ENCODE results near the gene TMEM54.

DNA sequence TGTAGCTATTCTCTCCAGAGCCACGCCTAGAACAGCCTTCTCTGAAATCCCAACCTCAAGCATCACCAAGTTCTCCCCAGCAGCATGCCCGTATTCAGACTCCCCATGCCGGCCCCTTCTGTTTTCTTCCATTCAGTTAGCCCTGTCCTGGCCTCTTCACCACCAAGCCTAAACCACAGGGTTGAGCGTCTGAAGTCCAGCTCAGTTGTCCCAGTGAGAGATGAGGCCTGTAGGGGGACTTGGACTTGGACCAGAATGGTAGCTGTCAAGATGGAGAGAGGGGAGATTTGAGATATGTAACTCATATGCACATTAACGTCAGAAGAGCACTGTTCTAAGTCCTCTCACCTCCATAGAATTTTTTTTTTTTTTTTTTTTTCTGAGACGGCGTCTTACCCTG, 5.5 kb upstream of the TMEM54 start:
- TF ChIP-seq ZNF280D (tag by site-specific recombination; IDR thresholded peaks at IDR 0.05) (no peak), ZNF169 (tag by site-specific recombination; IDR thresholded peaks at IDR 0.05) (no peak), ZNF24 (tag by site-specific recombination; IDR thresholded peaks at IDR 0.05) (no peak), ZSCAN4 (tag by site-specific recombination; IDR thresholded peaks at IDR 0.05) (no peak), ZNF266 (tag by site-specific recombination; IDR thresholded peaks at IDR 0.05; ENCODE audit: low read depth) (no peak), ZNF423 (tag by site-specific recombination; IDR thresholded peaks at IDR 0.05) (no peak)
- TF ChIP-seq, protein P1, sequence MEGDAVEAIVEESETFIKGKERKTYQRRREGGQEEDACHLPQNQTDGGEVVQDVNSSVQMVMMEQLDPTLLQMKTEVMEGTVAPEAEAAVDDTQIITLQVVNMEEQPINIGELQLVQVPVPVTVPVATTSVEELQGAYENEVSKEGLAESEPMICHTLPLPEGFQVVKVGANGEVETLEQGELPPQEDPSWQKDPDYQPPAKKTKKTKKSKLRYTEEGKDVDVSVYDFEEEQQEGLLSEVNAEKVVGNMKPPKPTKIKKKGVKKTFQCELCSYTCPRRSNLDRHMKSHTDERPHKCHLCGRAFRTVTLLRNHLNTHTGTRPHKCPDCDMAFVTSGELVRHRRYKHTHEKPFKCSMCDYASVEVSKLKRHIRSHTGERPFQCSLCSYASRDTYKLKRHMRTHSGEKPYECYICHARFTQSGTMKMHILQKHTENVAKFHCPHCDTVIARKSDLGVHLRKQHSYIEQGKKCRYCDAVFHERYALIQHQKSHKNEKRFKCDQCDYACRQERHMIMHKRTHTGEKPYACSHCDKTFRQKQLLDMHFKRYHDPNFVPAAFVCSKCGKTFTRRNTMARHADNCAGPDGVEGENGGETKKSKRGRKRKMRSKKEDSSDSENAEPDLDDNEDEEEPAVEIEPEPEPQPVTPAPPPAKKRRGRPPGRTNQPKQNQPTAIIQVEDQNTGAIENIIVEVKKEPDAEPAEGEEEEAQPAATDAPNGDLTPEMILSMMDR (tag by site-specific recombination; IDR thresholded peaks at IDR 0.05) = no peak

Data from HEK293 (cell line).